AG10803 (cell line): Measurements from ENCODE around the gene GOLGA3.
"Not testable (repeated sequence)": the region's sequence is repeated elsewhere in the genome, so short reads cannot be mapped to it uniquely, and the experiment has no call there.

Experiments
- DNase-seq: peaks from one replicate; pipeline ENCODE4 v3.0.0; 2010; ENCODE audit warnings: low read depth
- H3K4me3 ChIP-seq: 2 replicates; pipeline ENCODE4 v1.5.1; 2011; ENCODE audit warnings: mild to moderate bottlenecking, low read length, control low read depth
- CTCF ChIP-seq: conservative IDR thresholded peaks from 2 replicates; pipeline ENCODE4 v1.5.1; 2011; ENCODE audit warnings: mild to moderate bottlenecking, low read length, control low read depth, inconsistent platforms

Gene GOLGA3

GRCh38 chr12:132866251-132866828 is 37.7 kb upstream of the GOLGA3 start:
- TF ChIP-seq CTCF, result no peak
- H3K4me3 ChIP-seq, result no peak overlapping the region
- peak; percentile 60 for DNase-seq

- TF ChIP-seq CTCF, result no peak
- DNase-seq, result no peak
- H3K4me3 ChIP-seq, result no peak overlapping the region
Observed at GRCh38 chr12:132861558-132861957, 32.9 kb upstream of the GOLGA3 start.

- no peak for DNase-seq
- no peak overlapping the region for H3K4me3 ChIP-seq
- TF ChIP-seq CTCF, result no peak
Observed at GRCh38 chr12:132858718-132859266, 30.1 kb upstream of the GOLGA3 start.

- H3K4me3 ChIP-seq, DNase-seq: not testable (repeated sequence)
Observed at GRCh38 chr12:132857019-132857418, 28.4 kb upstream of the GOLGA3 start.

GRCh38 chr12:132856581-132856980 is 27.9 kb upstream of the GOLGA3 start:
- no peak overlapping the region for H3K4me3 ChIP-seq
- DNase-seq, result no peak
- no peak for TF ChIP-seq CTCF

- DNase-seq, H3K4me3 ChIP-seq: not testable (repeated sequence)
Observed at GRCh38 chr12:132855211-132855610, 26.5 kb upstream of the GOLGA3 start.

- no peak for DNase-seq
- H3K4me3 ChIP-seq, result no peak overlapping the region
- no peak for TF ChIP-seq CTCF
Observed at GRCh38 chr12:132853285-132854092, 24.8 kb upstream of the GOLGA3 start.

- TF ChIP-seq CTCF, result no peak
- DNase-seq, result no peak
- H3K4me3 ChIP-seq, result no peak overlapping the region
Observed at GRCh38 chr12:132852496-132852895, 23.8 kb upstream of the GOLGA3 start.
